Measurements from ENCODE around the gene CCSER1.

The CCSER1 gene

DNA sequence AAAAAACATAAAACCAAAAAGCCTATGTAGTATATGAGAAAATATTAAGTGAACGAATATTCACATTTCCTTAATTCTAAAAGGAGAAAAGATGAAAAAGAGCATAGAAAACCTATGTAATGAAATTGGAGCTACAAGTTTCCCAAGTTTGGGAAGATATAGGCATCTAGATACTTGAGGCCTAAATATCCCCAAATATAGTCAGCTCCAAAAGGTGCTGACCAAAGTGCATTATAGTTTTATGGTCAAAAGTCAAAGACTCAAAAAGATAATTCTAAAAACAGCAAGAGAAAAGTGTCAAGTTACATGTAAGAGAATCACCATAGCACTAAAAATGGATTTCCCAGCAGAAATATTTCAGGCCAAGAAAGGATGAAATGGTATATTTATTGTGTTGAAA is 1502.9 kb downstream of the CCSER1 start:
- no peak for DNase-seq (ENCODE audit: low read depth, low spot score)
- in situ Hi-C loops (cut with HindIII; ENCODE audit: low sequenced_read_pairs), result no loop called here
- TF ChIP-seq, protein P1, sequence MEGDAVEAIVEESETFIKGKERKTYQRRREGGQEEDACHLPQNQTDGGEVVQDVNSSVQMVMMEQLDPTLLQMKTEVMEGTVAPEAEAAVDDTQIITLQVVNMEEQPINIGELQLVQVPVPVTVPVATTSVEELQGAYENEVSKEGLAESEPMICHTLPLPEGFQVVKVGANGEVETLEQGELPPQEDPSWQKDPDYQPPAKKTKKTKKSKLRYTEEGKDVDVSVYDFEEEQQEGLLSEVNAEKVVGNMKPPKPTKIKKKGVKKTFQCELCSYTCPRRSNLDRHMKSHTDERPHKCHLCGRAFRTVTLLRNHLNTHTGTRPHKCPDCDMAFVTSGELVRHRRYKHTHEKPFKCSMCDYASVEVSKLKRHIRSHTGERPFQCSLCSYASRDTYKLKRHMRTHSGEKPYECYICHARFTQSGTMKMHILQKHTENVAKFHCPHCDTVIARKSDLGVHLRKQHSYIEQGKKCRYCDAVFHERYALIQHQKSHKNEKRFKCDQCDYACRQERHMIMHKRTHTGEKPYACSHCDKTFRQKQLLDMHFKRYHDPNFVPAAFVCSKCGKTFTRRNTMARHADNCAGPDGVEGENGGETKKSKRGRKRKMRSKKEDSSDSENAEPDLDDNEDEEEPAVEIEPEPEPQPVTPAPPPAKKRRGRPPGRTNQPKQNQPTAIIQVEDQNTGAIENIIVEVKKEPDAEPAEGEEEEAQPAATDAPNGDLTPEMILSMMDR (IDR thresholded peaks at IDR 0.05; ENCODE audit: low read depth, low read length), result no peak
- no peak overlapping the region for H3K4me3 ChIP-seq (ENCODE audit: low read depth, low read length)

DNA sequence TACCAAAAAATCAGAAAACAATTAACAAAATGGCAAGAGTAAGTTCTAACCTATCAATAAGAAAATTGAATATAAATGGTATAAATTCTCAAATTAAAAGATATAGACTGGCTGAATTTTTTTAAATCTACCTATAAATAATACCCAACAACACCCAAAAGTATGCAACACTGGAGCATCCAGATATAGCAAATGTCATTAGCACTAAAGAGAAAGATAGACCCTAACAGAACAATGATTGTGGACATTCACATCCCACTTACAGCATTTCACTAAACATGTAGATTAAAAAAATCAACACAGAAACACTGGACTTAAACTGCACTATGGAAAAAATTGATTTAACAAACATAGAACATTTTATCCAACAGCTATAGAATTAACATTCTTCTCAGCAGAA is 1503.6 kb downstream of the CCSER1 start:
- no peak overlapping the region for H3K4me3 ChIP-seq (ENCODE audit: low read depth, low read length)
- TF ChIP-seq, protein P1 (IDR thresholded peaks at IDR 0.05; ENCODE audit: low read depth, low read length), result no peak
- no peak for DNase-seq (ENCODE audit: low read depth, low spot score)
- in situ Hi-C loops (cut with HindIII; ENCODE audit: low sequenced_read_pairs), result no loop called here

DNA sequence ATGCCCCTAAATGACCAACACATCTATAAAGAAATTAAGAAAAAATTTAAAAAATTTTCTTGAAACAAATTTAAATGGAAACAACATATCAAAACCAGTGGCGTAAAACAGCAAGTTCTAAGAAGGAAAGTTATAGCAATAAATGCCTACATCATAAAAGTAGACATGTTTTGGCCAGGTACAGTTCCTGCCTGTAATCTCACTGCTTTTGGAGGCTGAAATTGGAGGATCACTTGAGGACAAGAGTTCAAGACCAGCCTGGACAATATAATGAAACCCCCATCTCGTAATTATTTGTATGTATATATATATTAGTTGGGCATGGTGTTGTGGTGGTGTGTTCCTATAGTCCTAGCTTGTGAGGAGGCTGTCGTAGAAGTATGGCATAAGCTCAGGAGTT is 1504.1 kb downstream of the CCSER1 start:
- DNase-seq (ENCODE audit: low read depth, low spot score), result no peak
- no peak overlapping the region for H3K4me3 ChIP-seq (ENCODE audit: low read depth, low read length)
- in situ Hi-C loops (cut with HindIII; ENCODE audit: low sequenced_read_pairs), result no loop called here
- TF ChIP-seq, protein P1 (IDR thresholded peaks at IDR 0.05; ENCODE audit: low read depth, low read length), result no peak

DNA sequence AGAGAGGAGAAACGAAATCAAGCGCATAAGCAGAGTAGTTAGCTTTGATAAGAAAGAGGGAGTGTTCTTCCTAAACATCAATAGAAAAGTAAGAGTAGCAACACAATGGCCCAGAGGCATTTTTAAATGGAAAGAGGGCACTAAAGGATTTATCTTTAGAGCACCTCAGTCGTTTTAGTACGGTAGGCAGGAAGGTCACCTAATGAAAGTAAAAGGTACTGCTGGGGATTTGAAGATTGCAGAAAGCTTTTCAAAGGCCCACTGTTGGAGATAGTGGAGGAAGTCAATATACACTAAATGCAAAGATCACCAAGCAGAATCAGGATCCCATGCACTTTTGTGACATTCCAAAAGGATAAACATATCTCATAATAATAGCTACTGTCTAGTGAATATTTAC is 1508.9 kb downstream of the CCSER1 start:
- no peak overlapping the region for H3K4me3 ChIP-seq (ENCODE audit: low read depth, low read length)
- no peak for DNase-seq (ENCODE audit: low read depth, low spot score)
- in situ Hi-C loops (cut with HindIII; ENCODE audit: low sequenced_read_pairs), result no loop called here
- TF ChIP-seq, protein P1 (IDR thresholded peaks at IDR 0.05; ENCODE audit: low read depth, low read length), result no peak

Measured in astrocyte of the spinal cord (primary cell).